Stimulated activated memory B cell treated with anti-CD40 and anti-IgM and Interleukin-4, amounts not matched to agents 10 μg/mL and 1 μg/mL and 100 μg/mL, for 72 hours (primary cell): ENCODE results near the gene ZNF22.

ENCODE experiments used
- ATAC-seq: fragments of 150-1000 bp; cut with Tn5 transposase; 2 replicates; pipeline ENCODE4 v1.10.0; 2021
- H3K27ac Mint-ChIP-seq: one replicate; pipeline ENCODE4 v1.8.0; 2022; ENCODE audit warnings: mild to moderate bottlenecking, mixed read lengths
- H3K27me3 Mint-ChIP-seq: one replicate; pipeline ENCODE4 v1.8.0; 2022; ENCODE audit warnings: mixed read lengths
- H3K36me3 Mint-ChIP-seq: one replicate; pipeline ENCODE4 v1.8.0; 2022; ENCODE audit warnings: mixed read lengths
- H3K4me1 Mint-ChIP-seq: one replicate; pipeline ENCODE4 v1.8.0; 2022; ENCODE audit warnings: mixed read lengths
- H3K4me3 Mint-ChIP-seq: one replicate; pipeline ENCODE4 v1.8.0; 2022; ENCODE audit warnings: mild to moderate bottlenecking, moderate library complexity, mixed read lengths
- H3K9me3 Mint-ChIP-seq: one replicate; pipeline ENCODE4 v1.8.0; 2022; ENCODE audit warnings: mixed read lengths

ZNF22 gene

GRCh38 chr10:45000752-45001380 is at the start of gene ZNF22:
ZNF22 (plus strand) TSS chr10:45000923; CDS start chr10:45003369, 2,446 bp downstream.
- Mint-ChIP-seq H3K9me3 (peaks cover 2% of the 10 kb centered on the region), H3K4me1 (peaks cover 20% of the 10 kb centered on the region), H3K4me3 (peak within 1 kb of the TSS; percentile 83), H3K27me3 (no peaks in the 10 kb centered on the region), H3K36me3 (peaks cover 37% of the 10 kb centered on the region), H3K27ac (peak within 1 kb of the TSS; percentile 95)
- peak; percentile 94 for ATAC-seq

GRCh38 chr10:44951576-44952226 is 49.0 kb upstream of the ZNF22 start:
- Mint-ChIP-seq H3K4me3 (no peak overlapping the region), H3K36me3 (peaks cover 27% of the 10 kb centered on the region), H3K9me3 (no peaks in the 10 kb centered on the region), H3K4me1 (peaks cover 45% of the 10 kb centered on the region), H3K27ac (no peak overlapping the region), H3K27me3 (no peaks in the 10 kb centered on the region)
- ATAC-seq, result no peak

- Mint-ChIP-seq H3K36me3 (peaks cover 35% of the 10 kb centered on the region), H3K4me1 (peaks cover 46% of the 10 kb centered on the region), H3K27me3 (no peaks in the 10 kb centered on the region), H3K9me3 (no peaks in the 10 kb centered on the region), H3K27ac (no peak overlapping the region), H3K4me3 (no peak overlapping the region)
- no peak for ATAC-seq
Measured at GRCh38 chr10:44952779-44953231, 47.9 kb upstream of the ZNF22 start.

- no peak for ATAC-seq
Measured at GRCh38 chr10:44954042-44954441, 46.7 kb upstream of the ZNF22 start.

GRCh38 chr10:44954962-44955361 is 45.8 kb upstream of the ZNF22 start:
- Mint-ChIP-seq H3K27ac (peak overlapping the region; percentile 2), H3K4me1 (peaks cover 41% of the 10 kb centered on the region), H3K36me3 (peaks cover 35% of the 10 kb centered on the region), H3K27me3 (no peaks in the 10 kb centered on the region), H3K9me3 (no peaks in the 10 kb centered on the region), H3K4me3 (no peak overlapping the region)
- ATAC-seq, result no peak

More at GRCh38 chr10:44954042-44954441, 46.7 kb upstream of the ZNF22 start:
- no peak overlapping the region for H3K27ac Mint-ChIP-seq
- H3K36me3 Mint-ChIP-seq, result peaks cover 35% of the 10 kb centered on the region
- no peaks in the 10 kb centered on the region for H3K27me3 Mint-ChIP-seq
- no peaks in the 10 kb centered on the region for H3K9me3 Mint-ChIP-seq
- H3K4me3 Mint-ChIP-seq, result no peak overlapping the region
- peaks cover 46% of the 10 kb centered on the region for H3K4me1 Mint-ChIP-seq

- no peak overlapping the region for H3K4me3 Mint-ChIP-seq
- H3K36me3 Mint-ChIP-seq, result peaks cover 35% of the 10 kb centered on the region
- ATAC-seq, result no peak
- no peak overlapping the region for H3K27ac Mint-ChIP-seq
- no peaks in the 10 kb centered on the region for H3K9me3 Mint-ChIP-seq
- peaks cover 38% of the 10 kb centered on the region for H3K4me1 Mint-ChIP-seq
- no peaks in the 10 kb centered on the region for H3K27me3 Mint-ChIP-seq
Measured at GRCh38 chr10:44955413-44956070, 45.2 kb upstream of the ZNF22 start.

GRCh38 chr10:44956226-44956625 is 44.5 kb upstream of the ZNF22 start:
- no peak overlapping the region for H3K27ac Mint-ChIP-seq
- H3K4me1 Mint-ChIP-seq, result peaks cover 40% of the 10 kb centered on the region
- peaks cover 35% of the 10 kb centered on the region for H3K36me3 Mint-ChIP-seq
- no peak overlapping the region for H3K4me3 Mint-ChIP-seq
- H3K9me3 Mint-ChIP-seq, result no peaks in the 10 kb centered on the region
- ATAC-seq, result no peak
- H3K27me3 Mint-ChIP-seq, result no peaks in the 10 kb centered on the region

- no peak overlapping the region for H3K27ac Mint-ChIP-seq
- peaks cover 35% of the 10 kb centered on the region for H3K36me3 Mint-ChIP-seq
- H3K9me3 Mint-ChIP-seq, result no peaks in the 10 kb centered on the region
- H3K4me3 Mint-ChIP-seq, result peak overlapping the region; percentile 18
- no peak for ATAC-seq
- peaks cover 42% of the 10 kb centered on the region for H3K4me1 Mint-ChIP-seq
- no peaks in the 10 kb centered on the region for H3K27me3 Mint-ChIP-seq
Measured at GRCh38 chr10:44956717-44957706, 43.7 kb upstream of the ZNF22 start.

- Mint-ChIP-seq H3K36me3 (peaks cover 30% of the 10 kb centered on the region), H3K4me3 (peak overlapping the region; percentile 86), H3K27me3 (no peaks in the 10 kb centered on the region), H3K9me3 (no peaks in the 10 kb centered on the region), H3K4me1 (peaks cover 54% of the 10 kb centered on the region), H3K27ac (peak overlapping the region; percentile 71)
- ATAC-seq, result no peak
Measured at GRCh38 chr10:44958196-44958897, 42.4 kb upstream of the ZNF22 start.

GRCh38 chr10:44958898-44959246 is 41.9 kb upstream of the ZNF22 start:
- Mint-ChIP-seq H3K36me3 (peaks cover 27% of the 10 kb centered on the region), H3K4me1 (peaks cover 59% of the 10 kb centered on the region), H3K27me3 (no peaks in the 10 kb centered on the region)

GRCh38 chr10:44959247-44960087 is 41.3 kb upstream of the ZNF22 start, which contains the start of gene RASSF4:
RASSF4 (plus strand) TSS chr10:44959802; CDS start chr10:44970203, 10,401 bp downstream.
- no peaks in the 10 kb centered on the region for H3K9me3 Mint-ChIP-seq
- H3K27ac Mint-ChIP-seq, result peak within 1 kb of the TSS; percentile 71
- H3K36me3 Mint-ChIP-seq, result peaks cover 27% of the 10 kb centered on the region
- ATAC-seq, result peak; percentile 100
- peak within 1 kb of the TSS; percentile 86 for H3K4me3 Mint-ChIP-seq
- H3K27me3 Mint-ChIP-seq, result no peaks in the 10 kb centered on the region
- peaks cover 65% of the 10 kb centered on the region for H3K4me1 Mint-ChIP-seq

More at GRCh38 chr10:44958898-44959246, 41.9 kb upstream of the ZNF22 start:
- ATAC-seq, result no peak
- Mint-ChIP-seq H3K27ac (peak overlapping the region; percentile 71), H3K9me3 (no peaks in the 10 kb centered on the region), H3K4me3 (peak overlapping the region; percentile 86)

- Mint-ChIP-seq H3K27me3 (no peaks in the 10 kb centered on the region), H3K4me3 (peak overlapping the region; percentile 86), H3K4me1 (peaks cover 65% of the 10 kb centered on the region), H3K27ac (no peak overlapping the region), H3K9me3 (no peaks in the 10 kb centered on the region), H3K36me3 (peaks cover 21% of the 10 kb centered on the region)
- no peak for ATAC-seq
Measured at GRCh38 chr10:44960088-44960460, 40.6 kb upstream of the ZNF22 start.

GRCh38 chr10:44960482-44961229 is 40.1 kb upstream of the ZNF22 start:
- H3K27me3 Mint-ChIP-seq, result no peaks in the 10 kb centered on the region

More at GRCh38 chr10:44960482-44961229, 40.1 kb upstream of the ZNF22 start:
- H3K4me3 Mint-ChIP-seq, result peak overlapping the region; percentile 86
- H3K27ac Mint-ChIP-seq, result no peak overlapping the region
- no peak for ATAC-seq
- peaks cover 19% of the 10 kb centered on the region for H3K36me3 Mint-ChIP-seq
- H3K9me3 Mint-ChIP-seq, result no peaks in the 10 kb centered on the region
- H3K4me1 Mint-ChIP-seq, result peaks cover 70% of the 10 kb centered on the region
